ENCODE results near the gene STMN1. TPM values are rescaled to one million over a fixed set of nuclear protein-coding genes. Genes with fewer than 3 reads are reported as not detected.
A peak's percentile ranks its signal among the peaks of the same experiment; 100 is the strongest.

The STMN1 gene
- total and polyA plus RNA-seq, 9 of the 15 experiments (the other 6 are each of a cell fraction or from before 2014, with no cell fraction given), result 269 to 2,153 (median 595) TPM

DNA sequence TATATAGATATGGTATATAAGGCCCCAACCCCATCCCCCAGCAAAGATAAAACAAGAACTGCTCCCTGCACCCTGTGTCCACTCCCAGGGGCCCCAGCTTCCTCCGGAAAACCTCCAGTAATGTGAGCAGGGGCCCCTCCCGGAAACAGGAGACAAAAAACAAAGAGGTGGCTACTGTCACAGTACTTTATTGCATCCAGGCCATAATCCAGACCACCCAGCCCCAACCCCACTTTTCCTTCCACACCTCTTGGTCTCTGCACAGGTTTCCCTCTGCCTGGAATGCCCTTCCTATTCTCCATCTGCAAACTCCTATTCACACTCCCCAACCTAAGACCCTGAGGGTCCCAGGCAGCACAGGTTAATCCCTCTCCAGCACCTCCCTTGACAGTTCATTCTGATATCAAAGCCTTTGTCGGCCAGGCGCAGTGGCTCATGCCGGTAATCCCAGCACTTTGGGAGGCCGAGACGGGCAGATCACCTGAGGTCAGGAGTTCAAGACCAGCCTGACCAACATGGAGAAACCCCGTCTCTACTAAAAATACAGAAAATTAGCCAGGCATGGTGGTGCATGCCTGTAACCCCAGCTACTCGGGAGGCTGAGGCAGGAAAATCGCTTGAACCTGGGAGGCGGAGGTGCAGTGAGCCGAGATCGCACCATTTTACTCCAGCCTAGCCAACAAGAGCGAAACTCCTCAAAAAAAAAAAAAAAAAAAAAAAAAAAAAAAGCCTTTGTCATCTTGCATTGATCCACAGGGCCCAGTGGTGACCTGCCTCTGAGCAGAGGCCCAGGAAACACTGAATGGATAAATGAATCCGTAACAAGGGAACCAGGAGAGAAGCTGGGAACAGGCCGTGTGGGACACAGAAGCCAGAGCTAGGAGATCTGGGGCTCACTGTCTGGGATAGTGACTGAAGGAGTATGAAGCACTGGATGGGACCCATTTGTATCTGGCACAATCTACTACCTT lies 44.6 kb downstream of the STMN1 start (continued):
- TF ChIP-seq, protein P1, sequence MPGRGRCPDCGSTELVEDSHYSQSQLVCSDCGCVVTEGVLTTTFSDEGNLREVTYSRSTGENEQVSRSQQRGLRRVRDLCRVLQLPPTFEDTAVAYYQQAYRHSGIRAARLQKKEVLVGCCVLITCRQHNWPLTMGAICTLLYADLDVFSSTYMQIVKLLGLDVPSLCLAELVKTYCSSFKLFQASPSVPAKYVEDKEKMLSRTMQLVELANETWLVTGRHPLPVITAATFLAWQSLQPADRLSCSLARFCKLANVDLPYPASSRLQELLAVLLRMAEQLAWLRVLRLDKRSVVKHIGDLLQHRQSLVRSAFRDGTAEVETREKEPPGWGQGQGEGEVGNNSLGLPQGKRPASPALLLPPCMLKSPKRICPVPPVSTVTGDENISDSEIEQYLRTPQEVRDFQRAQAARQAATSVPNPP (IDR thresholded peaks at IDR 0.05; ENCODE audit: borderline replicate concordance, insufficient read depth, insufficient read length), result no peak
- TF ChIP-seq RUNX1 (IDR thresholded peaks at IDR 0.05; ENCODE audit: low read depth) (no peak), XRCC5 (IDR thresholded peaks at IDR 0.05; ENCODE audit: low read depth, low read length) (0 out of 2 replicates have a peak, but pooled peaks have one; percentile 22), ZSCAN29 (IDR thresholded peaks at IDR 0.05) (no peak), ATF7 (IDR thresholded peaks at IDR 0.05) (peak; percentile 57), NR1H2 (CRISPR knock-in tag; IDR thresholded peaks at IDR 0.05) (no peak), ZNF282 (CRISPR knock-in tag; IDR thresholded peaks at IDR 0.05) (no peak), E2F3 (CRISPR knock-in tag; IDR thresholded peaks at IDR 0.05) (0 out of 2 replicates have a peak, but pooled peaks have one; percentile 31), BRF1 (IDR thresholded peaks at IDR 0.05; ENCODE audit: borderline replicate concordance, extremely low read depth, insufficient read length) (no peak), RNF2 (IDR thresholded peaks at IDR 0.05) (peak; percentile 94), ZNF431 (CRISPR knock-in tag; IDR thresholded peaks at IDR 0.05) (no peak), ZNF436 (CRISPR knock-in tag; IDR thresholded peaks at IDR 0.05) (no peak), CBX3 (IDR thresholded peaks at IDR 0.05; ENCODE audit: borderline replicate concordance in 1 of 2, low read length in 2 of 2) (no peak), ZNF583 (CRISPR knock-in tag; IDR thresholded peaks at IDR 0.05) (no peak), ETV1 (tag; conservative IDR thresholded peaks at IDR 0.05; ENCODE audit: low read depth) (peak; percentile 96), YY1 (IDR thresholded peaks at IDR 0.05; ENCODE audit: borderline replicate concordance in 1 of 3, control insufficient read depth in 1 of 3, extremely low read depth in 1 of 3, insufficient read depth in 3 of 3, insufficient read length in 1 of 3, insufficient replicate concordance in 2 of 3, low read depth in 1 of 3, low read length in 2 of 3) (no peak), SAP30 (IDR thresholded peaks at IDR 0.05; ENCODE audit: borderline replicate concordance, insufficient read depth, low read depth, low read length, poor library complexity, severe bottlenecking) (no peak), ZBTB12 (CRISPR knock-in tag; IDR thresholded peaks at IDR 0.05) (0 out of 2 replicates have a peak, but pooled peaks have one; percentile 15), PML (IDR thresholded peaks at IDR 0.05; ENCODE audit: low read length) (peak; percentile 21; the same call in 1 of the 2 replicates), STAT6 (CRISPR knock-in tag; IDR thresholded peaks at IDR 0.05) (no peak)
- TF ChIP-seq, protein P2, sequence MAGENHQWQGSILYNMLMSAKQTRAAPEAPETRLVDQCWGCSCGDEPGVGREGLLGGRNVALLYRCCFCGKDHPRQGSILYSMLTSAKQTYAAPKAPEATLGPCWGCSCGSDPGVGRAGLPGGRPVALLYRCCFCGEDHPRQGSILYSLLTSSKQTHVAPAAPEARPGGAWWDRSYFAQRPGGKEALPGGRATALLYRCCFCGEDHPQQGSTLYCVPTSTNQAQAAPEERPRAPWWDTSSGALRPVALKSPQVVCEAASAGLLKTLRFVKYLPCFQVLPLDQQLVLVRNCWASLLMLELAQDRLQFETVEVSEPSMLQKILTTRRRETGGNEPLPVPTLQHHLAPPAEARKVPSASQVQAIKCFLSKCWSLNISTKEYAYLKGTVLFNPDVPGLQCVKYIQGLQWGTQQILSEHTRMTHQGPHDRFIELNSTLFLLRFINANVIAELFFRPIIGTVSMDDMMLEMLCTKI (IDR thresholded peaks at IDR 0.05; ENCODE audit: partially characterized antibody), result no peak
